ENCODE results near the gene KCNH6.

KCNH6 gene

GRCh38 chr17:63497708-63498483 lies 25.3 kb upstream of the KCNH6 start:
- H3K27ac ChIP-seq = no peak overlapping the region
- no peaks in the 10 kb centered on the region for H3K9me3 ChIP-seq
- H3K4me3 ChIP-seq (ENCODE audit: low read depth in 1 of 2, low read length in 1 of 2) = no peak overlapping the region
- H3K4me1 ChIP-seq (ENCODE audit: control insufficient read depth in 1 of 2, insufficient read depth in 1 of 2, low read depth in 1 of 2, low read length in 1 of 2) = no peaks in the 10 kb centered on the region
- no peak for TF ChIP-seq CTCF (IDR thresholded peaks at IDR 0.05)
- H3K36me3 ChIP-seq = no peaks in the 10 kb centered on the region
- H3K27me3 ChIP-seq = peaks cover 23% of the 10 kb centered on the region

- Histone ChIP-seq H3K27ac (no peak overlapping the region), H3K36me3 (no peaks in the 10 kb centered on the region), H3K4me1 (ENCODE audit: control insufficient read depth in 1 of 2, insufficient read depth in 1 of 2, low read depth in 1 of 2, low read length in 1 of 2) (no peaks in the 10 kb centered on the region), H3K27me3 (peaks cover 23% of the 10 kb centered on the region), H3K4me3 (ENCODE audit: low read depth in 1 of 2, low read length in 1 of 2) (no peak overlapping the region), H3K9me3 (no peaks in the 10 kb centered on the region)
- no peak for TF ChIP-seq CTCF (IDR thresholded peaks at IDR 0.05)
These were observed 24.4 kb upstream of the KCNH6 start for GRCh38 chr17:63498626-63499195.

- no peaks in the 10 kb centered on the region for H3K4me1 ChIP-seq (ENCODE audit: control insufficient read depth in 1 of 2, insufficient read depth in 1 of 2, low read depth in 1 of 2, low read length in 1 of 2)
- H3K9me3 ChIP-seq = no peaks in the 10 kb centered on the region
- H3K27me3 ChIP-seq = peaks cover 34% of the 10 kb centered on the region
- no peak for TF ChIP-seq CTCF (IDR thresholded peaks at IDR 0.05)
- no peak overlapping the region for H3K4me3 ChIP-seq (ENCODE audit: low read depth in 1 of 2, low read length in 1 of 2)
- no peak overlapping the region for H3K27ac ChIP-seq
- no peaks in the 10 kb centered on the region for H3K36me3 ChIP-seq
These were observed 22.4 kb upstream of the KCNH6 start for GRCh38 chr17:63500543-63501390.

GRCh38 chr17:63503341-63503705 lies 19.8 kb upstream of the KCNH6 start:
- Histone ChIP-seq H3K36me3 (no peaks in the 10 kb centered on the region), H3K9me3 (no peaks in the 10 kb centered on the region), H3K4me1 (ENCODE audit: control insufficient read depth in 1 of 2, insufficient read depth in 1 of 2, low read depth in 1 of 2, low read length in 1 of 2) (no peaks in the 10 kb centered on the region), H3K27me3 (peaks cover 34% of the 10 kb centered on the region), H3K4me3 (ENCODE audit: low read depth in 1 of 2, low read length in 1 of 2) (no peak overlapping the region), H3K27ac (no peak overlapping the region)
- no peak for TF ChIP-seq CTCF (IDR thresholded peaks at IDR 0.05)

- H3K9me3 ChIP-seq = no peaks in the 10 kb centered on the region
- no peak overlapping the region for H3K27ac ChIP-seq
- no peak for TF ChIP-seq CTCF (IDR thresholded peaks at IDR 0.05)
- H3K36me3 ChIP-seq = no peaks in the 10 kb centered on the region
- no peaks in the 10 kb centered on the region for H3K4me1 ChIP-seq (ENCODE audit: control insufficient read depth in 1 of 2, insufficient read depth in 1 of 2, low read depth in 1 of 2, low read length in 1 of 2)
- peaks cover 34% of the 10 kb centered on the region for H3K27me3 ChIP-seq
- H3K4me3 ChIP-seq (ENCODE audit: low read depth in 1 of 2, low read length in 1 of 2) = no peak overlapping the region
These were observed 18.9 kb upstream of the KCNH6 start for GRCh38 chr17:63504261-63504660.
